NOMO-1 (cell line): ENCODE results near the gene PPCS.
A peak's percentile ranks its signal among the peaks of the same experiment; 100 is the strongest.
"Not testable (repeated sequence)": the region's sequence is repeated elsewhere in the genome, so short reads cannot be mapped to it uniquely, and the experiment has no call there.

ENCODE experiments used
- DNase-seq, 2 experiments: peaks; one replicate each; lab custom pipeline; 2025; ENCODE audit not compliant: unreplicated experiment in 2 of 2; lab: John Stamatoyannopoulos, UW

PPCS gene

DNA sequence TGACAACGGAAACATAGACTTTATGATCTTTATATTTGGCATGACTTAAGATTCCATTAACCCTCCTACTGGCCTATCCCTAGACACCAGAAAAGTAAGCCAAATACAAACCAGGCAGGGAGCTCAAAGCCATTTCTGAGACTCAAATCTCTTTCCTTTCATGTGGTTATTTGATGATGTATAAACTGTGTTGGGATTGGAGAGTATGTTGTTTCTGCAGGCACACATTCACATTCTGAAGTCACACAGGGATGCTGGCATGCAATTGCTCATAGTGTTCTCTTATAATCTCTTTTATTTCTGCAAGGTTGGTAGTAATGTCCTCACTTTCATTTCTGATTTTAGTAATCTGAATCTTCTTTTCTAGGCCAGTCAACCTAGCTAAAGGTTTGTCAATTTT is 6.3 kb upstream of the PPCS start:
- DNase-seq: no peak

DNA sequence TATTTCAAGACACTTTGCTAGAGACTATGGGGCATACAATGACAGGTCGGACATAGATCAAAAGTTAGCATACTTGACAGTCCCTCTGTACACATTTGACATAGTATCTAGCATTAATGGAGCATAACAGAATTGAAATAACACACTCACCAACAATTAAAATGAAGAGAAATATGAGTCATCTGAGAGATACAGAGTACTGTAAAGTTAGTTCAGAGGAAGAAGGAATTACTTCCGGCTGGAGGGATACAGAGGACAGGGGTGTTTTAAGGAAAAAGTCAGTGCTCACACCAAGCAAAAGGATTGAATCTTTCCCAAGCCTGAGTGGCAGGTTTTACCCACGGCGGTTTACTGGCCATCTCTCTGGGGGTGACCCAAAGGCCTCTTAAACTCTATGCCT is 3.0 kb upstream of the PPCS start:
- no peak for DNase-seq

DNA sequence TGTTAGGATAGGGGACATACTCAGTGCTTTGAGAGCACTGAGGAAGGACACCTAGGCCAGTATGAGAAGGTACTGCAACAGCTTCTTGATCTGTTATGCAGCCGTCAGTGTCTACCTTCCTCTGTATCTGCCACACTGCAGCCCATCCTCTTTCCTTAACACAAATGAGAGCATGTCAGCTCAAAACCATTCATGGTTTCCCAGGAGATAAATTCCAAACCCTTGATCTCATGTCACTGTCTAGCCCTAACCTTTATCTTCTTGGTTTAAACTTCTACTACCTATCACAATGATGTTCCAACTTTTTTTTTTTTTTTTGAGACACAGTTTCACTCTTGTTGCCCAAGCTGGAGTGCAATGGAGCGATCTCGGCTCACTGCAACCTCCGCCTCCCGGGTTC is 1.9 kb upstream of the PPCS start:
- DNase-seq: no peak

DNA sequence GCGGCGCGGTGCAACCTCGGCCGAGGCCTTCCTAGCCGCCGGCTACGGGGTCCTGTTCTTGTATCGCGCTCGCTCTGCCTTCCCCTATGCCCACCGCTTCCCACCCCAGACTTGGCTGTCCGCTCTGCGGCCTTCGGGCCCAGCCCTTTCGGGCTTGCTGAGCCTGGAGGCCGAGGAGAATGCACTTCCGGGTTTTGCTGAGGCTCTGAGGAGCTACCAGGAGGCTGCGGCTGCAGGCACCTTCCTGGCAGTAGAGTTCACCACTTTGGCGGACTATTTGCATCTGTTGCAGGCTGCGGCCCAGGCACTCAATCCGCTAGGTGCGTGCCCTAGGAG is 379 bp downstream of the PPCS start:
- DNase-seq: peak; percentile 54 to 66

DNA sequence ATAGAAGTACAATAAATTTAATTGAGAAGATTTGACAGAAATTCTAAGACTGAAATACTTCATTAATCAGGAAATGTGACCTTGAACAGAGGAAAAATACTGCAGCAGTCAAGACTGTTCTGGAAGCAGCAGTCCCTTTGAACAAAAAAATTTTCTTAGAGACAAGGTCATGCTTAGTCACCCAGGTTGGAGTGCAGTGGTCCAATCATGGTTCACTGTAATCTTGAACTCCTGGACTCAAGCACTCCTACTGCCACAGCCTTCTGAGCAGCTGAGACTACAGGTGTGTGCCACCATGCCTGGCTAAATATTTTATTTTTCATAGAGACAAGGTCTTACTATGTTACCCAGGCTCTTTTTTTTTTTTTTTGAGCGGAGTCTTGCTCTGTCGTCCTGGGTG is 4.9 kb downstream of the PPCS start:
- no peak for DNase-seq

DNA sequence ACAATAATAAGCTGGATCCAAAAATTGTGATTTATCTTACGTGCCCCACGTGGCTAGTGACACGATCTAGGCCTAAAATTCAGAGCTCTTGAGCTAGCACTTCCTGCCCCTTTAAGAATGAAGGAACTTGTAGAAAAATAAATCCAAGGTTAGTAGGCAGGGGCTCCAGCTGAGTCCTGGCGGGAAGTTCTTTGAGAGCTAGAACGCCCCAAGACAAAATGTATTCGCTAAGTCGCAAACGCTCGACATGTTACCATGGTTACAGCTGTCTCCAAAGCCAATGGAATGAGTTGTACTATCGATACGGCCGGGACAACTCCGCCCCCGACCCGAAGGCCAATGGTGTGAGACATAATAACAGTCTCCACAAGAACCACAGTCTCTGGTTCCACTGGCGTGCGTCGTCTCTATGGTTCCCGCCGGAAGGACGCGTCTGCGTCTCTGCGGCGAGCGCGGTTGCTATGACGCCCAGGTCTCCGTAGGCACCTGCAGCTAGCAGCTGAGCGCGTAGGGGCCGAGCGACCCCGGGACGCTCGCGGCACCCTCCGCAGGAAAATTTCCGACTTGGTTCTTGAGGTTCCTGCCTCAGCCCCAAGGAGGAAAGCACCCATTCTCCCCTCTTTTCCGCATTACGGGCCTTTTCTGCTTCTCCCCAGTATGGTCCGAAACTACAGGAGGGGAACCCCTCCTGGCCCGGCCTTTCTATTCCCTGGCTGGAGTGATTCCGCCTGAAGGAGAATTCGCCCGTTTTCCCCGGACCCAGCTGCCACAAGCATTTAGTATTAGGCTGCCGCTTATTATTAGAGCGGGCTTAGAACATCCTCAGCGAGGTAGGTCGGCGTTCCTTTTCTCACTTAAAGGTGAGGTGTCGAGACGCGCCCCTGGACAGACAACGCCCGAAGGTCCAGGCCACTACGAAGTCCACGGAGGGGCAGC is 6.8 kb downstream of the PPCS start, which contains the start of gene CCDC30:
Gene CCDC30 (plus strand): TSS at position 459 of the 936 bp plus-strand sequence. CDS start 17,266 bp downstream, outside the sequence.
- DNase-seq: peak; percentile 83 to 96

DNA sequence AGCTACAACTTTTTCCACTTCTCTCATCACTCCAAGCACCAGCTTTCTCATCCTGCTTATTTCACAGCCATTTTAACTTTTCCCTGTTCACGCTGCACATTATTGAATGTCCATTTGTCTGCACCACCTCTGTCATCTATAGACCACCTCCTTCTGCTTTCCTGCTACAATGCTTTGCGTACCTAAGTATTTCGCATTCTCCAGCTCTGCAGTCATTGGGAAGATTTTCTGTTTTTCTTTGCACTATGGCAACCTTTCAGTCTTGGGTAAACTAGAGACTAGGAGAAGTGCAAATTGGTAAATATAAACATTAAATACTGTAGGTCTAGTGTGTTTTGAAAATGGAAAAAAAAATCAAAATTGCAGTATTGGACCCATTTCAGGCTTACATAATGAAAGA is 7.6 kb downstream of the PPCS start:
- DNase-seq: no peak

DNA sequence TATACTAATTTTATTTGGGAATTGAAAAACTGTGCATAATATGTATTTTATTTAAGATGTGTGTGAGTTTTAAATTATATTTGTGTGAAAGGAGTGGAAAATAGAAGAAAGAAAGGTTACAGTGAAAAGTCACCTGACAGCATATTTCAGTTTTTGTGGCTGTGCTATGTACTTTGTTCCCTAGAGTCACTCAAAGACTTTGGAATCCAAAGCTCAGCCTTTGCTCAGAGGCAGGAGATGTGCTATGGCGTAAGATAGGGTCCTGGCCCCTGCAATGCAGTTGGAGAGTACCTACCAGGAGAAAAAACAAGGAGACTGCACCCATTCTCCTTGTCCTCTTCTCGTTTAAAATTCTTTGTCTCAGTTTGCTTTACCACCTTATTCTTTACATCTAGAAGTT is 9.7 kb downstream of the PPCS start:
- DNase-seq: no peak

DNA sequence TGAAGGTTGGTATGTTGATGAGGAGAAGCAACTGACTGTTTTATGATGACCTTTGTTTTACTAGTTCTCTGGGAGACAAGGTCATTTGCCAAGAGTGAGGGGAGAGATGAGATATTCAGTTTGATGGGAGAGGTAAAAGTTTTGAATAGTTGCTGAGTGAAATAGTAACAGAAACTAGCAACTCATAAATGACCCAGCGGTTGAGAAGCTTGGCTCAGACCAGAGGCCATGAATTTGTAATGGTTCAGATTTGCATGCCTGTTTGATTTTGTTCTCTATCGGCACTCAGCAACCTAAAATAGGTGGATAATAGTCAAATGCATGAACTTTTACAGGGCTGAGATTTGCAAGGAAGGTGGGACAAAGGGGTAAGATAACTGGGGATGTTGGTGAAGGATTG is 13.4 kb downstream of the PPCS start:
- no peak for DNase-seq

DNA sequence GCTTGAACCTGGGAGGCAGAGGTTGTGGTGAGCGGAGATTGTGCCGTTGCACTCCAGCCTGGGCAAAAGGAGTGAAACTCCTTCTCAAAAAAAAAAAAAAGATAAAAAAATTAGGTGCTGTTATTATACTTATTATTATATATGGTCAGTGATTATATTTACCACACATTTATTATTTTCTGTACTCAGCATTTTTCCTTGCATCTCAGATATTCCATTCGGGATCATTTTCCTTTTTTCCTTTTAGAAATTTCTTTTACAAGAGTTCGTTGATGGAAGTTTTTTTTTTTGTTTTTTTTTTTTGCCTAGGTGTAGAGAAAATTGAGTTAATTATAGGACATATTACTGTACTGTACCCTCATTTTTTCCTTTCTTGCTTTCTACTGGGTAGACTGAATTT is 20.3 kb downstream of the PPCS start:
- no peak for DNase-seq

DNA sequence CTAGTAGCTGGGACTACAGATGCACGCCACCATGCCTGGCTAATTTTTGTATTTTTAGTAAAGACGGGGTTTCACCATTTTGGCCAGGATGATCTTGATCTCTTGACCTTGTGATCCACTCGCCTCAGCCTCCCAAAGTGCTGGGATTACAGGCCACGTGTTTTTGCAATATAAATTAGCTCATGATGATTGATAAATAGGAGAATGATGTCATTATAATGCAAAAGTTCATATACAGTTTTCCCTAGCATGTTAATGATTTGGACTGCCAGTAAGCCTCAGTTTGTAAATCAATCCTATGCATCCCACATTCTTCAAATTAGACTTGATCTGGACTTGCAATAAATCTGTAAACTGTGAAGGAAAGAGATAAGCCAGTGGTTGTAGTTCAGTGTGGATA is 21.0 kb downstream of the PPCS start:
- not testable (repeated sequence) for DNase-seq

DNA sequence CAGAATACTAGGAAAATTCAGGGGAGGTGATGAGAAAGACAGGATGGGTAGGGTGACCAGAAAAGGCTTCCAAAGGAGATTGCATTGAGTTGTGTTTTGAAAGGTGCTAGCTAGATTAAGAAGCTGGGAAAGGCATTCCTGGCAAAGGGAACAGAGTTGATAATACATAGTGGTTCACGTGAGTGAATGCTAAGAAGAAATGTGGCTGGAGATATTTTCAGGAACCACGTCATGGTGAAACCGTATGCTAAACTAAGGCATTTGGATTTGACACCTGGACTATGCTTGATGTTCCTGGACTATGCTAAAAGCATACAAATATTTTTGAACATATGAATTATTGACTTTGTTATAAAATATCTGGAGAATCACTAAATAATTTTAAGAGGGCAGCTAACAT is 21.4 kb downstream of the PPCS start:
- no peak for DNase-seq

DNA sequence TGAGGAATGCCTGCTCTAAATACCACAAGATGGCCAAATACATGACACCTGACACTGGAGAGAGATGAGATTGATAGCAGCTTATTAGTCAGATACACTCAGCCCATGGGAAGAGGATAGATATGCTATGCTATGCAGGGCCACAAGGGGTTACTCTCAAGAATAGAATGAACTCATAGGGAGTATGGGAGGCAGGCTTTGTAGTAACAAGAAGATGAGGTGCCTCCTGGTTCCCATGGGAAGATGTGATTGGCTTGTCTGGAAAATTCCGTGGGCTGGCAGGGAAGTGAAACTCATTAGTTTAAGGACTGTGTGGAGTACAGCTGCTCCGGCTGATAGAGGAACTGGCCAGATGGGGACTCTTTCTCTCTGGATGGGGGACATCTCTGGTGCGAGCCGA is 23.3 kb downstream of the PPCS start:
- peak; percentile 1 to 5 for DNase-seq

DNA sequence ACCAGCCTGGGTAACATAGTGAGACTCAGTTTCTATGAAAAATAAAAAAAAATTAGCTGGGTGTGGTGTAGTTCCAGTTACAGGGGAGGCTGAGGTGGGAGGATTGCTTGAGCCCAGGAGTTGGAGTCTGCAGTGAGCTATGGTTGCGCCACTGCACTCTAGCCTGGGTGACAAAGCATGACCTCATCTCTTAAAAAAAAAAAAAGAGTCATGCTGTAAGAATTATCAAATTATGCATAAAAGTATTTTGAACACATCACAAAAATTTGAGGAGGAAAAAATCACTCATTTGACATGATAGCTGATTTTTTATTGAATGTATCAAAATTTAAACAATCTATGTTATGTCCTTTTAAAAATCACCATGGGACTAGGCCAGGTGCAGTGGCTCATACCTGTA is 24.6 kb downstream of the PPCS start:
- no peak for DNase-seq

DNA sequence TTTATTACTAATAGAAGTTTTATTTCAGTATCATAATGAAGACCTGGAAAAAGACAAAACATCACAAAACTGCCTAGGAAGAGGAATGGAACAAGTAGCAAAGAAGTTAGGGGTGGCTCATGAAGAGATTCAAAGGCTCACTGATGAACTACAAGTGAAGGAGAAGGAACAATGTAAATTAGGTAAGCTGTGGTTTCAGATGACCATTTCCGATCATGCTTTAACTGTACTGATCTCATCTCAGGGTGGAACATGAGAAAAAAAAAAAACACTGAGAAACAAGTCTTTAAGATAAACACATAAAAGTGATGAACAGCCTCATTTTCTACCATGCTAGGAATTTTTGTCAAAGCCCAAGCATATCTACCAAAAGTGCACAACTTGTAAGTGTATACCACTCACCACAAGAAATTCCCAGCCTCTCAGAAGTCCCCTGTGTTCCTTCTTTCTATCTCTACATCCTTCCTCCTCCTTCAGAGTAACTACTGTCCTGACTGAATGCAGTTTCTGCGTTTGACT is 26.4 kb downstream of the PPCS start:
- no peak for DNase-seq

DNA sequence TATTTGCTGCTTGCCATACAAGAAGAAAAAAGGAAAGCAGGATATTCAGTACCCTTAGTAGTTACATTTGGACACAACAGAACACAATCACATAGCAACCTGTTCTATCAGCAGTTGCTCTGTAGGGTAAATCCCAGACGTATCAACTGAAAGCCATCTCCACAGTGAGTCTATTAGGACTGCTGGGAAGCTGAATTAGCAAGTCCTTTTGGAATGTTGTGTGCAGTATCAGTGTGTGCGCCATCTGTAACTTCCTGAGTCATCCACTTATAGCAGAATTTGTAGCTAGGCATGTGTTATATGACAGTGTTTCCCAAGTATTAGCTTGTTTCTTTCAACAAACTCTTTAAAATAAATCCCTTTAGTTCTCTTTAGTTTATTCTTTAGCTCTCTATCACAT is 28.0 kb downstream of the PPCS start:
- DNase-seq: no peak

DNA sequence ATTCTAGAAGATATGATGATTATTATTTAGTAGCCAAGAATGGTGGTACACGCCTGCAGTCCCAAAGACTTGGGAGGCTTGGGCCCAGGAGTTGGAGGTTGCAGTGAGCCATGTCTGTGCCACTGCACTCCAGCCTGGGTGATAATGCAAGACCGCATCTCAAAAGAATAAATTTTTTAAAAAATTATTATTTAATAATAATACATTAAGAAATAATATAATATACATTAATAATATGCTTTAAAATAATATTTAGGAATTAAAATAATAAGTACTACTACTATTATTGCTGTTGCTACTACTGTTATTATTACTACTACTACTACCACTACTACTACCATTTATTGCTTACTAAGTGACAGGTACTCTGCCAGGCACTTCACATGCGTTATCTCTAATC is 33.9 kb downstream of the PPCS start:
- no peak for DNase-seq

DNA sequence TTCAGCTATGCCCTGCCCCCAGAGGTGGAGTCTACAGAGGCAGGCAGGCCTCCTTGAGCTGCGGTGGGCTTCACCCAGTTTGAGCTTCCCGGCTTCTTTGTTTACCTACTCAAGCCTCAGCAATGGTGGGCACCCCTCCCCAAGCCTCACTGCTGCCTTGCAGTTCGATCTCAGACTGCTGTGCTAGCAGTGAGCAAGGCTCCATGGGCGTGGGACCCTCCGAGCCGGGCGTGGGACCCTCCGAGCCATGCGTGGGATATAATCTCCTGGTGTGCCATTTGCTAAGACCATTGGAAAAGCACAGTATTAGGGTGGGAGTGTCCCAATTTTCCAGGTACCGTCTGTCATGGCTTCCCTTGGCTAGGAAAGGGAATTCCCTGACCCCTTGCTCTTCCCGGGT is 45.7 kb downstream of the PPCS start:
- not testable (repeated sequence) for DNase-seq

DNA sequence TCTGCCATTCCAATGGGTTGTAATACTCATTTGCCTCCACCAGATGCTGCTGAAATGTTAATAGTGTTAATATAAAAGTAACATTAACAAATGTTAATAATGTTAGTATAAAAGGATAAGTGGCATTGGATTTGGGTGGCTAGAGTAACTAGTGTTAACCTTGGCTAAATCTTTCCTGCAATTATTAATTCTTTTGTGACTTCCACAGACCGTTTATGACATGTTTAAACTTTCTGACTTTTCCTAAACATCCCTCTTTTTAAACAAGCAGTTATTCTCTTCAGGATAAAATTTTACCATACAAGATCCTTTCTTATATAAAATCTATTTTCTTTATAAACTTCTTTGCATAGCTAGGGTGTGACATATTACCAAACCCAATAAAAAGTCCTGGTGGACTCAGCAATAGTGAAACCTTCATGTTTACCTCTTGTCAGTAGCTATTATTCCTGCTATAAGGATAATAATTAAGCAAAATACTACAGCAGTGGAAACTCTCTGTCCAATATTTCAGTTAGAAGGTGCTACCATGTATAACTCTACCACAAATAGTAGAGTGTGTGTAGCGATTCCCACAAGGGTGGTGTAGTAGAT is 48.3 kb downstream of the PPCS start:
- no peak for DNase-seq

DNA sequence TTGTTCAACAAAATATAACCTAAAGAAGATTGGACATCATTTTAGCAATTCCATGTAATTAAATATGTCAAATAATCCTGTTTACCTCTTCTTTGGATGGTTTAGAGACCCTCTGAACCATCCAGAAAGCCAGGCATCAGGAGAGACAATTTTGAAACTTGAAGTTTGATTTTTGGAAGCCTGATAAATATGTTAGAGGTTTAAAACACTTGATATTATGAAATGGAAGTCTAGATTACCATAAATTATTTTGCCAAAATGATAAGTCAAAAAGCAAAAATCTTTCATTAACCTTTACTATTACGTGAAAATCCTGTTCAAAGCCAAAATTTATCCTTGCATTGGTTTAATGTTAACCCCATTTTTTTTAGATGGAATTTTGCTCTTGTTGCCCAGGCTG is 50.2 kb downstream of the PPCS start:
- no peak for DNase-seq
